Sciatic nerve (tissue), 2 donors: Measurements from ENCODE around the gene PRSS57. TPM values are rescaled to one million over a fixed set of nuclear protein-coding genes. Genes with fewer than 3 reads are reported as not detected.

Experiments
- ATAC-seq: fragments of 200-7000 bp; cut with Tn5 transposase; one replicate; pipeline ENCODE4 v1.9.1; 2020; ENCODE audit warnings: mild to moderate bottlenecking, moderate library complexity
- DNase-seq: peaks from one replicate; pipeline ENCODE4 v3.0.0-alpha.2; 2020; ENCODE audit warnings: low spot score
- intact Hi-C: fragments of 100-400 bp; cut with DNase I; formaldehyde crosslinking; loops from one replicate; pipeline ENCODE4 v1.14.2; 2022
- total RNA-seq: library from RNA; stranded (reverse); fragmentation: NEBNext Ultra II Directional; extraction: Animal tissue kit (Norgen Biotek cat#: 25700); gene quantifications from one replicate; pipeline ENCODE4 v1.2.1, GENCODE V29; 2021
- donor health status: DM: no; HTN: no; CAD: no.
- donor health status: DM: no; HTN: no; CAD: no.

PRSS57 gene
- total RNA-seq, 1 donor from 2014 or later = not detected

GRCh38 chr19:644789-645188, 50.5 kb downstream of the PRSS57 start:
- intact Hi-C loops = no loop called here
- DNase-seq = no peak
- no peak for ATAC-seq

GRCh38 chr19:644363-644762, 50.9 kb downstream of the PRSS57 start:
- DNase-seq = no peak
- no peak for ATAC-seq
- intact Hi-C loops = no loop called here

- intact Hi-C loops = no loop called here
- ATAC-seq (no peak), DNase-seq (no peak)
These were observed 51.5 kb downstream of the PRSS57 start for GRCh38 chr19:643736-644135.

- ATAC-seq (no peak), DNase-seq (no peak)
- intact Hi-C loops = no loop called here
These were observed 52.2 kb downstream of the PRSS57 start for GRCh38 chr19:642767-643727.

GRCh38 chr19:641702-642101, 53.5 kb downstream of the PRSS57 start:
- DNase-seq (no peak), ATAC-seq (no peak)
- intact Hi-C loops = no loop called here

GRCh38 chr19:640606-641189, 54.6 kb downstream of the PRSS57 start:
- intact Hi-C loops = no loop called here
- DNase-seq = no peak

GRCh38 chr19:640161-640558, 55.1 kb downstream of the PRSS57 start:
- intact Hi-C loops = no loop called here
- ATAC-seq (no peak), DNase-seq (no peak)

More at GRCh38 chr19:640606-641189, 54.6 kb downstream of the PRSS57 start:
- ATAC-seq = no peak

- peak; percentile 90 for ATAC-seq
- intact Hi-C loops = no loop called here
- DNase-seq = peak; percentile 96
These were observed 55.7 kb downstream of the PRSS57 start, which contains the start of gene FGF22 for GRCh38 chr19:639253-640160. TSS of gene FGF22 (plus strand) at chr19:639879. CDS start at chr19:639926, 47 bp downstream.

- DNase-seq = no peak
- peak; percentile 3 for ATAC-seq
- intact Hi-C loops = no loop called here
These were observed 56.4 kb downstream of the PRSS57 start for GRCh38 chr19:638906-639252.

Other genes with a start within 250 kb of the PRSS57 start
- 31.6 TPM for gene SHC2, start 234.4 kb downstream of the PRSS57 start, total RNA-seq
- 1.1 TPM for gene MADCAM1, start 199.0 kb downstream of the PRSS57 start, total RNA-seq
- 18.5 TPM for gene TPGS1, start 188.0 kb downstream of the PRSS57 start, total RNA-seq
- 40.2 TPM for gene CDC34, start 163.7 kb downstream of the PRSS57 start, total RNA-seq
- gene GZMM, start 151.4 kb downstream of the PRSS57 start, total RNA-seq = 1.4 TPM
- 246 TPM for gene BSG, start 122.9 kb downstream of the PRSS57 start, total RNA-seq
- 0.27 TPM for gene HCN2, start 105.6 kb downstream of the PRSS57 start, total RNA-seq
- gene POLRMT, start 61.9 kb downstream of the PRSS57 start, total RNA-seq = 36.1 TPM
- 3.2 TPM for gene FGF22, start 55.6 kb downstream of the PRSS57 start, total RNA-seq
- gene RNF126, start 32.2 kb downstream of the PRSS57 start, total RNA-seq = 33.1 TPM
- gene FSTL3, start 19.1 kb downstream of the PRSS57 start, total RNA-seq = 108 TPM
- 130 TPM for gene PALM, start 13.5 kb upstream of the PRSS57 start, total RNA-seq
- gene MISP, start 55.7 kb upstream of the PRSS57 start, total RNA-seq = 0.45 TPM
- gene PTBP1, start 102.0 kb upstream of the PRSS57 start, total RNA-seq = 217 TPM
- not detected for gene PLPPR3, start 126.5 kb upstream of the PRSS57 start, total RNA-seq
- 1.9 TPM for gene AZU1, start 132.4 kb upstream of the PRSS57 start, total RNA-seq
- 0.71 TPM for gene PRTN3, start 145.5 kb upstream of the PRSS57 start, total RNA-seq
- 2.1 TPM for gene ELANE, start 156.9 kb upstream of the PRSS57 start, total RNA-seq
- gene CFD, start 164.2 kb upstream of the PRSS57 start, total RNA-seq = 405 TPM
- gene MED16, start 197.7 kb upstream of the PRSS57 start, total RNA-seq = 55.7 TPM
- gene RNU6-9, start 198.0 kb upstream of the PRSS57 start, total RNA-seq = not detected
- gene R3HDM4, start 217.8 kb upstream of the PRSS57 start, total RNA-seq = 48.9 TPM
- not detected for gene KISS1R, start 221.9 kb upstream of the PRSS57 start, total RNA-seq
- gene ARID3A, start 230.6 kb upstream of the PRSS57 start, total RNA-seq = 13.6 TPM